ENCODE results near the gene GPX6.
A peak's percentile ranks its signal among the peaks of the same experiment; 100 is the strongest.
"Not testable (repeated sequence)": the region's sequence is repeated elsewhere in the genome, so short reads cannot be mapped to it uniquely, and the experiment has no call there.

Gene GPX6

GRCh38 chr6:28515676-28516075 lies at the start of gene GPX6:
GPX6 (minus strand) TSS chr6:28515793; CDS start chr6:28515743, 50 bp downstream.
- no peak for DNase-seq (ENCODE audit: low read depth in 2 of 2, low spot score in 1 of 2)

- no peak for DNase-seq (ENCODE audit: low read depth in 2 of 2, low spot score in 1 of 2)
These were observed 48.0 kb upstream of the GPX6 start for GRCh38 chr6:28563430-28564095.

- DNase-seq (ENCODE audit: low read depth in 2 of 2, low spot score in 1 of 2): no peak
These were observed 43.0 kb upstream of the GPX6 start for GRCh38 chr6:28558629-28559028.

- DNase-seq (ENCODE audit: low read depth in 2 of 2, low spot score in 1 of 2): no peak
These were observed 39.5 kb upstream of the GPX6 start for GRCh38 chr6:28555136-28555535.

GRCh38 chr6:28553986-28554881 lies 38.6 kb upstream of the GPX6 start:
- no peak for DNase-seq (ENCODE audit: low read depth in 2 of 2, low spot score in 1 of 2)

- no peak for DNase-seq (ENCODE audit: low read depth in 2 of 2, low spot score in 1 of 2)
These were observed 37.9 kb upstream of the GPX6 start for GRCh38 chr6:28553384-28553985.

- DNase-seq (ENCODE audit: low read depth in 2 of 2, low spot score in 1 of 2): no peak
These were observed 36.5 kb upstream of the GPX6 start for GRCh38 chr6:28551891-28552666.

GRCh38 chr6:28547003-28547402 lies 31.4 kb upstream of the GPX6 start:
- DNase-seq (ENCODE audit: low read depth in 2 of 2, low spot score in 1 of 2): not testable (repeated sequence)

GRCh38 chr6:28545955-28546354 lies 30.4 kb upstream of the GPX6 start:
- no peak for DNase-seq (ENCODE audit: low read depth in 2 of 2, low spot score in 1 of 2)

- no peak for DNase-seq (ENCODE audit: low read depth in 2 of 2, low spot score in 1 of 2)
These were observed 28.3 kb upstream of the GPX6 start for GRCh38 chr6:28543651-28544610.

- DNase-seq (ENCODE audit: low read depth in 2 of 2, low spot score in 1 of 2): peak in 1 of 2 donors; percentile 25
These were observed 27.1 kb upstream of the GPX6 start for GRCh38 chr6:28542440-28543296.

GRCh38 chr6:28541996-28542395 lies 26.4 kb upstream of the GPX6 start:
- no peak for DNase-seq (ENCODE audit: low read depth in 2 of 2, low spot score in 1 of 2)

GRCh38 chr6:28537509-28538140 lies 22.0 kb upstream of the GPX6 start:
- DNase-seq (ENCODE audit: low read depth in 2 of 2, low spot score in 1 of 2): no peak

- DNase-seq (ENCODE audit: low read depth in 2 of 2, low spot score in 1 of 2): no peak
These were observed 21.5 kb upstream of the GPX6 start for GRCh38 chr6:28537065-28537464.

- no peak for DNase-seq (ENCODE audit: low read depth in 2 of 2, low spot score in 1 of 2)
These were observed 19.3 kb upstream of the GPX6 start for GRCh38 chr6:28534875-28535274.

- no peak for DNase-seq (ENCODE audit: low read depth in 2 of 2, low spot score in 1 of 2)
These were observed 18.7 kb upstream of the GPX6 start for GRCh38 chr6:28534306-28534705.

- no peak for DNase-seq (ENCODE audit: low read depth in 2 of 2, low spot score in 1 of 2)
These were observed 16.0 kb upstream of the GPX6 start for GRCh38 chr6:28531479-28532128.

GRCh38 chr6:28530777-28531176 lies 15.2 kb upstream of the GPX6 start:
- no peak for DNase-seq (ENCODE audit: low read depth in 2 of 2, low spot score in 1 of 2)

Measured in stimulated activated CD8-positive, alpha-beta memory T cell treated with anti-CD3 and anti-CD28 coated beads, Interleukin-4, amount 100 ng/mL, for 1 hour (primary cell).